GM12892 (cell line): Measurements from ENCODE around the gene ATP8B3.

Source experiments
- POLR2A ChIP-seq: IDR thresholded peaks from 2 replicates; pipeline ENCODE4 v1.6.1; 2011; ENCODE audit warnings: low read depth, low read length, control low read depth
- POLR2AphosphoS5 ChIP-seq: IDR thresholded peaks from 2 replicates; pipeline ENCODE4 v1.6.1; 2011; ENCODE audit warnings: low read depth, low read length, control low read depth
- TAF1 ChIP-seq: IDR thresholded peaks from 2 replicates; pipeline ENCODE4 v1.6.1; 2011; ENCODE audit warnings: low read depth, mild to moderate bottlenecking, control low read depth, low read length, borderline replicate concordance

GRCh38 chr19:1830978-1831377 lies 18.9 kb upstream of the ATP8B3 start:
- TF ChIP-seq POLR2A (no peak), POLR2AphosphoS5 (no peak), TAF1 (no peak)
